ENCODE measurements around the gene DNMBP.

DNMBP gene

DNA sequence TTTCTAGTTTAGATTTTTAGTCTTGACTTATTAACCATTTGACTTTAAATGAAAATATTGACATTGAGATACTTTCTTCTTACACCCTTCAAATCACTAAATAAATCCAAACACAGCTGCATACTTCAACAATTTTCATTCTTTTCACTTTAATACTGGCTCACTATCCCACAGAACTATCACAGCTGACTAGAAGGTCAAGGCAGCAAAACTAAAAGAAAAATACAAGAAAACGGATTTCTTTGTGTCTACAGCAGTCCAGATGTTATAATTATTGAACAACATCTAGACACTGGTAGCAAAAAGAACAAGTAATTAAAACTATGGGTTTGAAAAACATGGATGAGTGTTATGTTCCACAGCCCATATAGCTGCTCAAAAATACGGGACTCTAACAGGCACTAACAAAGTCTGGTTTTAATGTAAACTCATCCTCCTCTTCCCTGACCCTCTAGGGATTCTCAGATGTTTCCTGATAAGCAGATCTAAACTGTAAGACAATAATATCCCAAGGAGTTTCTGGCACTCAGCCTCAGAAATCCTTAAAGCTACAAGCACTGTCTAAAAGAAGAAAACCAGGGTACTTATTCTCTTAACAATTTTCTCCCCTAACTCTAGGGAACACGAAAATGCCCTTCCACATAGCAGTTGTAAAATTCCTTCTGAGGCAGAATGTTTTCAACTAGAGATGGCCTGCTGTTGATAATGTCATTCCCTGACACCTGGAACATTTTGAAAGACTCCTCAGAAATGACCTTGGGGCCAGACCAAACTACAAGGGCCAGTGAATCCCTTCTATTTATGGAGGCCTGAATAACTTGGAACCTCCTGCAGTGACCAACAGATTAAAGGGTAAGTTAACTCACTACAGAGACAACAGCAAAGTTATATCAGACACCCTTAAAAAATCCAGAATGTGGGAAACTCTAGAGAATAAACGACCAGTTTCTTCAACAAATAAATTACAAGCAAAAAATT, 12.8 kb downstream of the DNMBP start:
- peaks cover 16% of the 10 kb centered on the region for H3K4me1 ChIP-seq (ENCODE audit: low read length)
- no peaks in the 10 kb centered on the region for H3K27me3 ChIP-seq (replicated peaks; ENCODE audit: insufficient read depth, low read length)
- no peak overlapping the region for H3K9ac ChIP-seq (ENCODE audit: low read length)
- no peak overlapping the region for H3K27ac ChIP-seq (ENCODE audit: low read length)
- no peaks in the 10 kb centered on the region for H4K20me1 ChIP-seq (ENCODE audit: insufficient read depth, low read length)
- H3K36me3 ChIP-seq (replicated peaks; ENCODE audit: insufficient read depth, low read length) = no peaks in the 10 kb centered on the region
- H2AFZ ChIP-seq (ENCODE audit: low read length) = no peak overlapping the region
- no peaks in the 10 kb centered on the region for H3K9me2 ChIP-seq (replicated peaks; ENCODE audit: insufficient read depth, low read length)
- no peak overlapping the region for H3K4me2 ChIP-seq (ENCODE audit: low read depth, low read length)
- no peak overlapping the region for H3K4me3 ChIP-seq (ENCODE audit: low read length)
- TF ChIP-seq, protein P1, sequence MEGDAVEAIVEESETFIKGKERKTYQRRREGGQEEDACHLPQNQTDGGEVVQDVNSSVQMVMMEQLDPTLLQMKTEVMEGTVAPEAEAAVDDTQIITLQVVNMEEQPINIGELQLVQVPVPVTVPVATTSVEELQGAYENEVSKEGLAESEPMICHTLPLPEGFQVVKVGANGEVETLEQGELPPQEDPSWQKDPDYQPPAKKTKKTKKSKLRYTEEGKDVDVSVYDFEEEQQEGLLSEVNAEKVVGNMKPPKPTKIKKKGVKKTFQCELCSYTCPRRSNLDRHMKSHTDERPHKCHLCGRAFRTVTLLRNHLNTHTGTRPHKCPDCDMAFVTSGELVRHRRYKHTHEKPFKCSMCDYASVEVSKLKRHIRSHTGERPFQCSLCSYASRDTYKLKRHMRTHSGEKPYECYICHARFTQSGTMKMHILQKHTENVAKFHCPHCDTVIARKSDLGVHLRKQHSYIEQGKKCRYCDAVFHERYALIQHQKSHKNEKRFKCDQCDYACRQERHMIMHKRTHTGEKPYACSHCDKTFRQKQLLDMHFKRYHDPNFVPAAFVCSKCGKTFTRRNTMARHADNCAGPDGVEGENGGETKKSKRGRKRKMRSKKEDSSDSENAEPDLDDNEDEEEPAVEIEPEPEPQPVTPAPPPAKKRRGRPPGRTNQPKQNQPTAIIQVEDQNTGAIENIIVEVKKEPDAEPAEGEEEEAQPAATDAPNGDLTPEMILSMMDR (IDR thresholded peaks at IDR 0.05; ENCODE audit: low read length) = no peak
- TF ChIP-seq EZH2 (optimal IDR thresholded peaks at IDR 0.05; ENCODE audit: low read depth, low read length) (no peak), EZH2phosphoT487 (IDR thresholded peaks at IDR 0.05; ENCODE audit: low read length) (no peak)
- H3F3A ChIP-seq (ENCODE audit: insufficient read depth, low read length) = no peaks in the 10 kb centered on the region
- DNase-seq = no peak
- peaks cover 4% of the 10 kb centered on the region; the same call in 1 of the 2 replicates for H3K79me2 ChIP-seq (ENCODE audit: low read length)
- H3K9me3 ChIP-seq (replicated peaks; ENCODE audit: insufficient read depth, low read length) = no peaks in the 10 kb centered on the region

GRCh38 chr10:99995713-99996112, 14.0 kb downstream of the DNMBP start:
- H3K27ac ChIP-seq (ENCODE audit: low read length) = no peak overlapping the region
- H2AFZ ChIP-seq (ENCODE audit: low read length) = no peak overlapping the region
- H3K4me1 ChIP-seq (ENCODE audit: low read length) = peaks cover 16% of the 10 kb centered on the region
- H3K79me2 ChIP-seq (ENCODE audit: low read length) = peaks cover 4% of the 10 kb centered on the region; the same call in 1 of the 2 replicates
- DNase-seq = no peak
- H4K20me1 ChIP-seq (ENCODE audit: insufficient read depth, low read length) = no peaks in the 10 kb centered on the region
- no peak overlapping the region for H3K9ac ChIP-seq (ENCODE audit: low read length)
- H3K4me3 ChIP-seq (ENCODE audit: low read length) = no peak overlapping the region
- H3K36me3 ChIP-seq (replicated peaks; ENCODE audit: insufficient read depth, low read length) = no peaks in the 10 kb centered on the region
- TF ChIP-seq EZH2 (optimal IDR thresholded peaks at IDR 0.05; ENCODE audit: low read depth, low read length) = no peak
- TF ChIP-seq EZH2phosphoT487 (IDR thresholded peaks at IDR 0.05; ENCODE audit: low read length) = no peak
- TF ChIP-seq, protein P1 (IDR thresholded peaks at IDR 0.05; ENCODE audit: low read length) = no peak
- H3K9me2 ChIP-seq (replicated peaks; ENCODE audit: insufficient read depth, low read length) = no peaks in the 10 kb centered on the region
- H3K9me3 ChIP-seq (replicated peaks; ENCODE audit: insufficient read depth, low read length) = no peaks in the 10 kb centered on the region
- H3K4me2 ChIP-seq (ENCODE audit: low read depth, low read length) = no peak overlapping the region
- no peaks in the 10 kb centered on the region for H3F3A ChIP-seq (ENCODE audit: insufficient read depth, low read length)
- no peaks in the 10 kb centered on the region for H3K27me3 ChIP-seq (replicated peaks; ENCODE audit: insufficient read depth, low read length)

- Histone ChIP-seq H3K27ac (ENCODE audit: low read length) (no peak overlapping the region), H3K9me3 (replicated peaks; ENCODE audit: insufficient read depth, low read length) (no peaks in the 10 kb centered on the region), H3F3A (ENCODE audit: insufficient read depth, low read length) (no peaks in the 10 kb centered on the region), H3K9ac (ENCODE audit: low read length) (no peak overlapping the region), H3K79me2 (ENCODE audit: low read length) (peaks cover 3% of the 10 kb centered on the region; the same call in 1 of the 2 replicates), H2AFZ (ENCODE audit: low read length) (no peak overlapping the region), H3K4me1 (ENCODE audit: low read length) (peaks cover 14% of the 10 kb centered on the region), H4K20me1 (ENCODE audit: insufficient read depth, low read length) (no peaks in the 10 kb centered on the region), H3K9me2 (replicated peaks; ENCODE audit: insufficient read depth, low read length) (no peaks in the 10 kb centered on the region), H3K36me3 (replicated peaks; ENCODE audit: insufficient read depth, low read length) (no peaks in the 10 kb centered on the region), H3K4me3 (ENCODE audit: low read length) (no peak overlapping the region), H3K4me2 (ENCODE audit: low read depth, low read length) (no peak overlapping the region), H3K27me3 (replicated peaks; ENCODE audit: insufficient read depth, low read length) (no peaks in the 10 kb centered on the region)
- DNase-seq = no peak
- TF ChIP-seq EZH2phosphoT487 (IDR thresholded peaks at IDR 0.05; ENCODE audit: low read length) (no peak), EZH2 (optimal IDR thresholded peaks at IDR 0.05; ENCODE audit: low read depth, low read length) (no peak)
- TF ChIP-seq, protein P1 (IDR thresholded peaks at IDR 0.05; ENCODE audit: low read length) = no peak
Observed at GRCh38 chr10:99995269-99995668, 14.5 kb downstream of the DNMBP start.
